H1 (cell line): ENCODE measurements around the gene PAX8. TPM values are rescaled to one million over a fixed set of nuclear protein-coding genes. Genes with fewer than 3 reads are reported as not detected.

Experiments
- CTCF ChIA-PET: fragments of 300-600 bp; sonication (Branson Sonifier 250); formaldehyde crosslinking; loops from one replicate; lab custom pipeline; 2021; ENCODE audit not compliant: partially characterized antibody; lab: Charles Lee
- POLR2A ChIA-PET: fragments of 300-600 bp; sonication (Branson Sonifier 250); formaldehyde crosslinking; loops from one replicate; lab custom pipeline; 2021; ENCODE audit warnings: inconsistent platforms; ENCODE audit not compliant: partially characterized antibody; lab: Charles Lee
- DNase-seq, 2 experiments: peaks; one replicate each; pipeline versions ENCODE4 v3.0.0 to v3.0.0-alpha.2; 2010 to 2022; ENCODE audit warnings: low spot score in 2 of 2, low read depth in 1 of 2, mixed read lengths in 1 of 2
- FAIRE-seq: peaks from 2 replicates; lab custom pipeline; 2011; peaks lifted over from hg19 to GRCh38; lab: Jason Lieb, UNC
- H2AFZ ChIP-seq: 2 replicates; pipeline ENCODE4 v1.8.1; 2012; ENCODE audit warnings: low read length, inconsistent platforms
- H2AK5ac ChIP-seq: 2 replicates; pipeline ENCODE4 v1.6.1; 2013; ENCODE audit warnings: low read depth, low read length
- H2BK120ac ChIP-seq: replicated peaks from 2 replicates; pipeline ENCODE3; 2013; ENCODE audit warnings: low read depth, low read length, inconsistent platforms
- H2BK12ac ChIP-seq: 2 replicates; pipeline ENCODE4 v1.6.1; 2013; ENCODE audit warnings: low read depth, low read length
- H2BK15ac ChIP-seq: 2 replicates; pipeline ENCODE4 v1.6.1; 2013; ENCODE audit warnings: low read length
- H2BK20ac ChIP-seq: 2 replicates; pipeline ENCODE4 v1.6.1; 2013; ENCODE audit warnings: low read length
- H2BK5ac ChIP-seq: 2 replicates; pipeline ENCODE4 v1.6.1; 2013; ENCODE audit warnings: low read depth, low read length
- H3K14ac ChIP-seq: 2 replicates; pipeline ENCODE4 v1.6.1; 2013; ENCODE audit warnings: inconsistent platforms; ENCODE audit not compliant: insufficient read length
- H3K18ac ChIP-seq: 2 replicates; pipeline ENCODE4 v1.6.1; 2013; ENCODE audit warnings: low read length; ENCODE audit errors: extremely low read depth
- H3K23ac ChIP-seq: 2 replicates; pipeline ENCODE4 v1.6.1; 2013; ENCODE audit warnings: inconsistent platforms; ENCODE audit not compliant: insufficient read length
- H3K23me2 ChIP-seq: 2 replicates; pipeline ENCODE4 v1.6.1; 2013; ENCODE audit warnings: low read depth, low read length
- H3K27ac ChIP-seq: 2 replicates; pipeline ENCODE4 v1.6.1; 2011; ENCODE audit warnings: low read depth, low read length, inconsistent platforms
- H3K27me3 ChIP-seq, 4 experiments: replicated peaks in 1 of 4; 1 replicate in 1 of 4; 2 replicates in 3 of 4; pipeline versions ENCODE4 v1.6.1 to v1.8.1; 2011 to 2013; ENCODE audit warnings: low read length in 3 of 4, mild to moderate bottlenecking in 3 of 4, inconsistent platforms in 2 of 4, mixed read lengths in 2 of 4, moderate library complexity in 1 of 4; ENCODE audit not compliant: control insufficient read depth in 3 of 4, insufficient read depth in 3 of 4; ENCODE audit errors: extremely low read depth in 1 of 4
- H3K36me3 ChIP-seq, 4 experiments: 2 replicates each; pipeline versions ENCODE4 v1.6.1 to v1.8.1; 2011 to 2013; ENCODE audit warnings: mild to moderate bottlenecking in 4 of 4, low read length in 3 of 4, moderate library complexity in 2 of 4, control low read depth in 1 of 4, inconsistent platforms in 1 of 4; ENCODE audit not compliant: insufficient read depth in 4 of 4, control insufficient read depth in 2 of 4
- H3K4ac ChIP-seq: replicated peaks from 2 replicates; pipeline ENCODE3; 2013; ENCODE audit warnings: low read length, low read depth, mixed read lengths, inconsistent platforms; ENCODE audit not compliant: insufficient read length
- H3K4me1 ChIP-seq, 4 experiments: replicated peaks in 1 of 4; 1 replicate in 1 of 4; 2 replicates in 3 of 4; pipeline versions ENCODE4 v1.6.1 to v1.8.1; 2011 to 2013; ENCODE audit warnings: low read length in 3 of 4, inconsistent platforms in 2 of 4, mixed read lengths in 1 of 4; ENCODE audit not compliant: insufficient read depth in 4 of 4, control insufficient read depth in 3 of 4
- H3K4me2 ChIP-seq, 2 experiments: 2 replicates each; pipeline versions ENCODE4 v1.6.1 to v1.8.1; 2011 to 2013; ENCODE audit warnings: low read depth in 2 of 2, low read length in 2 of 2, control low read depth in 1 of 2, inconsistent platforms in 1 of 2, mild to moderate bottlenecking in 1 of 2; ENCODE audit not compliant: insufficient read depth in 1 of 2
- H3K4me3 ChIP-seq, 4 experiments: fragments of 200-600, 300-600 bp in 1 of 4; sonication (generic), shearing (Covaris generic), sonication (Bioruptor Twin) in 1 of 4; 2 replicates each; pipeline versions ENCODE4 v1.5.1 to v1.8.1; 2011 to 2016; ENCODE audit warnings: low read length in 4 of 4, low read depth in 3 of 4, control low read depth in 2 of 4, inconsistent platforms in 2 of 4, mild to moderate bottlenecking in 2 of 4, mixed read lengths in 1 of 4, moderate library complexity in 1 of 4; ENCODE audit not compliant: insufficient read depth in 2 of 4; ENCODE audit errors: extremely low read depth in 1 of 4
- H3K56ac ChIP-seq: replicated peaks from 2 replicates; pipeline ENCODE3; 2013; ENCODE audit warnings: low read depth, mild to moderate bottlenecking, mixed read lengths, low read length, inconsistent platforms; ENCODE audit not compliant: insufficient read length
- H3K79me1 ChIP-seq: 2 replicates; pipeline ENCODE4 v1.6.1; 2013; ENCODE audit warnings: low read depth, low read length, control low read depth
- H3K79me2 ChIP-seq, 2 experiments: 2 replicates each; pipeline versions ENCODE4 v1.6.1 to v1.8.1; 2012 to 2013; ENCODE audit warnings: low read length in 2 of 2, mild to moderate bottlenecking in 2 of 2, inconsistent platforms in 1 of 2; ENCODE audit not compliant: insufficient read depth in 2 of 2, control insufficient read depth in 1 of 2
- H3K9ac ChIP-seq, 4 experiments: replicated peaks in 1 of 4; 1 replicate in 1 of 4; 2 replicates in 3 of 4; pipeline versions ENCODE4 v1.6.1 to v1.8.1; 2011 to 2013; ENCODE audit warnings: low read depth in 3 of 4, low read length in 3 of 4, control low read depth in 2 of 4, mild to moderate bottlenecking in 2 of 4, moderate library complexity in 2 of 4, inconsistent platforms in 1 of 4; ENCODE audit errors: extremely low read depth in 1 of 4
- H3K9me3 ChIP-seq, 2 experiments: 2 replicates each; pipeline versions ENCODE4 v1.6.1 to v1.8.1; 2012 to 2013; ENCODE audit warnings: mild to moderate bottlenecking in 2 of 2, moderate library complexity in 2 of 2, control low read depth in 1 of 2, inconsistent platforms in 1 of 2, low read depth in 1 of 2, low read length in 1 of 2, mixed read lengths in 1 of 2; ENCODE audit not compliant: insufficient read depth in 2 of 2
- H4K20me1 ChIP-seq, 2 experiments: replicated peaks in 1 of 2; 2 replicates each; pipeline versions ENCODE3 to v1.8.1; 2011 to 2013; ENCODE audit warnings: inconsistent platforms in 2 of 2, low read length in 2 of 2, mild to moderate bottlenecking in 1 of 2; ENCODE audit not compliant: insufficient read depth in 2 of 2, control insufficient read depth in 1 of 2
- H4K5ac ChIP-seq: 2 replicates; pipeline ENCODE4 v1.6.1; 2013; ENCODE audit warnings: low read length, low read depth, mixed read lengths, inconsistent platforms; ENCODE audit not compliant: insufficient read length
- H4K8ac ChIP-seq: 2 replicates; pipeline ENCODE4 v1.8.0; 2013; ENCODE audit warnings: mild to moderate bottlenecking, moderate library complexity, low read length, inconsistent platforms; ENCODE audit not compliant: insufficient read depth; ENCODE audit errors: extremely low read depth
- H4K91ac ChIP-seq: replicated peaks from 2 replicates; pipeline ENCODE3; 2013; ENCODE audit warnings: low read length, mixed read lengths, inconsistent platforms; ENCODE audit not compliant: insufficient read length
- MAFK ChIP-seq: IDR thresholded peaks from 2 replicates; pipeline ENCODE4 v1.6.1; 2012; ENCODE audit warnings: low read depth, mild to moderate bottlenecking, improper control_type of control experiment, low read length
- SIRT6 ChIP-seq: IDR thresholded peaks from one replicate; pipeline ENCODE4 v1.7.1; 2012; ENCODE audit warnings: low read length, inconsistent platforms
- SP1 ChIP-seq: IDR thresholded peaks from 2 replicates; pipeline ENCODE4 v1.6.1; 2011; ENCODE audit warnings: low read depth, low read length
- WGBS, 2 experiments: shearing (Covaris generic) in 1 of 2; methylation state at CpG; one replicate each; pipeline versions ENCODE4 v1.1.6 to v1.1.7; 2013 to 2015; ENCODE audit warnings: low lambda C conversion rate in 2 of 2, mixed read lengths in 2 of 2, inconsistent platforms in 1 of 2, low coverage in 1 of 2, missing lambda C conversion rate in 1 of 2; ENCODE audit not compliant: insufficient replicate concordance in 2 of 2, insufficient coverage in 1 of 2, insufficient read length in 1 of 2; ENCODE audit errors: extremely low coverage in 1 of 2, missing lambda C conversion rate in 1 of 2; 5-methylcytosine and 5-hydroxymethylcytosine counted together
- polyA plus RNA-seq, 7 experiments: library from polyadenylated mRNA; depleted of rRNA in 3 of 7; stranded (reverse) in 5 of 7; unstranded in 2 of 7; fragments of >200 nt in 5 of 7; fragments of 200-250 nt in 2 of 7; gene quantifications; 1 replicate in 5 of 7; 2 replicates in 1 of 7; 4 replicates in 1 of 7; pipeline versions ENCODE4 v1.2.1 to v1.2.3, GENCODE V29; 2011 to 2013; ENCODE audit warnings: missing spikeins in 2 of 7, mixed read lengths in 2 of 7
- total RNA-seq: library from RNA; stranded (reverse); fragmentation: NEBNext Ultra II Directional; extraction: Animal tissue kit (Norgen Biotek cat#: 25700); gene quantifications from 2 replicates; pipeline ENCODE4 v1.2.1, GENCODE V29; 2021
- TF ChIP-seq, protein P1 (sequence below): IDR thresholded peaks from 2 replicates; pipeline ENCODE4 v1.6.1; 2012; ENCODE audit warnings: inconsistent platforms

PAX8 gene
- total and polyA plus RNA-seq, 2 of the 8 experiments (the other 6 are each of a cell fraction or from before 2014, with no cell fraction given): 0.02 TPM; not detected in 1

DNA sequence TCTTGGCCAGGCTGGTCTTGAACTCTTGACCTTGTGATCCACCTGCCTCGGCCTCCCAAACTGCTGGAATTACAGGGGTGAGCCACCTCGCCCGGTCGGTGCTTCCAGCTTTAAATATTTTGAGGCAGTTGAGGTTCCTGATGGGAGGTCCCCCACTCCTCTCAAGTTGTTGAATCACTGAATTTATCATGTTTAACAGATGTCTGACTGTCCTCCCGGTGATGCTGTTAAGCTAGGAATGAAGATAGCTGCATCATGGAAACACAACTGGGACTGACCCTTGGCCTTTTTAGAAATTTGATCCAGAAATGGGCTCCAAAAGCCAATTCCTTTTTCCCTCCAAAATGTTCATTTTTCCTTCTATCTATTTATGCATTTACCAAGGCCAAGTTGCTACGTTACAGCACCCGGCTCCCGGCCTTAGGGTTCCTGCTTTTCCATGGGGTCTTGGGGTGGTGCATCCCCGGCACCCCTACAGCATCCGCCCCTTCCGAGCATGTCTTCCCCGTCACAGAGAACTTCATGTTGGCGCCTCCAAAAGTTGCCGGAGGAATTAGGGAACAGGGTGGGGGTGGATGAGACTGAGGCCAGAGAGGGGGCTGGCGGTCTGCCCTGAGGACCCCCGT is 43.9 kb downstream of the PAX8 start:
- DNase-seq: no peak
- Histone ChIP-seq H2AK5ac (no peak overlapping the region), H3K9ac (no peak overlapping the region), H3K79me2 (no peaks in the 10 kb centered on the region), H2AFZ (no peak overlapping the region), H3K23ac (no peak overlapping the region), H3K14ac (no peak overlapping the region), H3K9me3 (peaks cover 0 to 5% of the 10 kb centered on the region in 2 experiments; a peak in 1 of 4 replicates), H4K8ac (no peak overlapping the region), H3K79me1 (no peaks in the 10 kb centered on the region), H3K36me3 (no peaks in the 10 kb centered on the region), H2BK15ac (no peak overlapping the region), H2BK120ac (no peak overlapping the region), H2BK12ac (no peak overlapping the region), H3K27me3 (no peaks in the 10 kb centered on the region), H4K91ac (no peak overlapping the region), H2BK5ac (no peak overlapping the region), H3K4ac (no peak overlapping the region), H3K27ac (no peak overlapping the region), H3K18ac (no peak overlapping the region), H2BK20ac (no peak overlapping the region), H3K4me3 (no peak overlapping the region), H3K23me2 (no peaks in the 10 kb centered on the region), H4K20me1 (no peaks in the 10 kb centered on the region), H3K4me2 (no peak overlapping the region), H3K56ac (no peak overlapping the region), H4K5ac (no peak overlapping the region), H3K4me1 (no peaks in the 10 kb centered on the region)
- ChIA-PET POLR2A (no interaction called here), CTCF (interaction anchor here (1.0 to 2.7 kb wide), 8 partner anchors 11 to 156 kb away, joined by 3 to 19 read pairs (median 4); no protein-coding TSS in a partner anchor)
- WGBS, 2 experiments: 93% methylated on average over 13 of the region's 16 CpGs; no CpG with 5 or more reads in 1 of the 2 experiments
- FAIRE-seq: no peak
- TF ChIP-seq SIRT6 (no peak), MAFK (no peak), SP1 (no peak)
- TF ChIP-seq, protein P1, sequence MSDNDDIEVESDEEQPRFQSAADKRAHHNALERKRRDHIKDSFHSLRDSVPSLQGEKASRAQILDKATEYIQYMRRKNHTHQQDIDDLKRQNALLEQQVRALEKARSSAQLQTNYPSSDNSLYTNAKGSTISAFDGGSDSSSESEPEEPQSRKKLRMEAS: no peak
